Central memory CD8-positive, alpha-beta T cell (primary cell): ENCODE measurements around the gene USP37.
"Not testable (repeated sequence)": the region's sequence is repeated elsewhere in the genome, so short reads cannot be mapped to it uniquely, and the experiment has no call there.

Experiments used
- ATAC-seq: fragments of 150-1000 bp; cut with Tn5 transposase; replicated peaks from 2 replicates; pipeline ENCODE4 v1.10.0; 2022; ENCODE audit warnings: mild to moderate bottlenecking, moderate FRiP score, moderate number of reproducible peaks; ENCODE audit not compliant: poor library complexity, severe bottlenecking; ENCODE audit errors: extremely low read depth
- DNase-seq, 2 donors: peaks; one replicate each; pipeline ENCODE4 v3.0.0; 2021; ENCODE audit warnings: low spot score in 2 of 2
- H3K27ac Mint-ChIP-seq: one replicate; pipeline ENCODE4 v1.8.0; 2022; ENCODE audit warnings: low read depth, mild to moderate bottlenecking, moderate library complexity, mixed read lengths
- H3K27me3 Mint-ChIP-seq: one replicate; pipeline ENCODE4 v1.8.0; 2022; ENCODE audit warnings: mixed read lengths
- H3K36me3 Mint-ChIP-seq: one replicate; pipeline ENCODE4 v1.8.0; 2022; ENCODE audit warnings: mild to moderate bottlenecking, moderate library complexity, mixed read lengths; ENCODE audit not compliant: insufficient read depth
- H3K4me1 Mint-ChIP-seq: one replicate; pipeline ENCODE4 v1.8.0; 2022; ENCODE audit warnings: mixed read lengths
- H3K4me3 Mint-ChIP-seq: one replicate; pipeline ENCODE4 v1.8.0; 2022; ENCODE audit warnings: mild to moderate bottlenecking, moderate library complexity, mixed read lengths
- H3K9me3 Mint-ChIP-seq: one replicate; pipeline ENCODE4 v1.8.0; 2022; ENCODE audit warnings: mixed read lengths

USP37 gene

DNA sequence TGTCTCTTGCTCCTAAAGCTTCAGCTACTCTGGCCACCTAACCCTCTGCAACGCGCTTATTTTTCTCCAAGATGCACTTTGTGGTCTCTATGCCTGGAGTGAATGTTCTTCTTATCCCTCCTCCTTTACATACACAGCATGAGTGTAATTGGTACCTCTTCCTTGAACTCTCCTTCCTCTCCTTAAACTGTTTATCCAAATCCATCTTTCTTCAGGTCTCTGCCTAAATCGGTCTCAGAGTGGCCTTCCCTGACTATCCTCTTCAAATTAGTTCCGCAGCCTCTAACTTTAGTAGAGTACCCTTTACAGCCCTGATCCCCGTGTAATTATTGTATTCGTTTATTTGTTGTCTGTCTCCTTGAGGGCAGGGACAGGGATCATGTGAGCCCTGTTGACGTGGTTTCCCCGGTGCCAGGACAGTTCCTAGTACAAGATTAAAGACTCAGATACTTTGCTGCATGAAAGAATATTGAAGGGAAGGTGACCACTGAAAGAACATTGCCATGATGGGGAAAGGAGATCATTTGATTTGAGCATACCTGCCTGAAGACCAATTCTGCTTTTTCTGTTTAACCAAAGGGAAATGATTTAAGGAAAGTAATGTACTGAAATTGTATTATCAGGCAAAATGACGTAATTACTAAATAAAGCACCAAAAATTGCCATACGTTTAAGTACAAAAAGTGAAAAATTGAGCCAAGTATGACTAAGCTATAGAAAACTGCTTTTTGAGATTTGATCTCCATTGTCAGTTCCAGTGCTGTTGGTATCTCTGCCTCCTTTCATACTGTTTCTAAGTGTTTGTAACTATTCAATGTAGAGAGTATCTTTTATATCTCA, 1.7 kb upstream of the USP37 start:
- peak overlapping the region; percentile 90 for H3K27ac Mint-ChIP-seq
- DNase-seq: no peak
- peaks cover 45% of the 10 kb centered on the region for H3K36me3 Mint-ChIP-seq

DNA sequence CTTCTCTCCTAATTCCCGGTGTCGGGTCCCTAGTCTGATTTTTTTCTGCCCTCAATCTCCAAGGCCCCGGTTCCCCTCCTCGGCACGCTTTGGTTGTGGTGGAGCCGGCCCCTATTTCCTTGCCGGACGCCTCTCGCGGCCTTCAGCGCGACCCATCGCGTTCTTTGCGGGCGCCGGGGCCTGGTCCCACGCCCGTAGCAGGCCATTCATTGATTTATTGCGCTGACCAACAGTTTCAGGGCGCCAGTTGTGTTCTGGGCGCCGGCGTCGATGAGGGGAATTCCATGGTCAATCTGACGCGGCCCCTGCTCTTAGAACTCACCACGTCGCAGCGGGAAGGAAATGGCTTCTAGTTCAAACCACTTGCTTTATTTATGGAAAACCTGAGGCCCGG, 884 bp upstream of the USP37 start:
- H3K27me3 Mint-ChIP-seq: no peaks in the 10 kb centered on the region
- ATAC-seq: no peak
- H3K4me3 Mint-ChIP-seq: peak overlapping the region; percentile 98
- DNase-seq: peak; percentile 30 to 45
- peak overlapping the region; percentile 90 for H3K27ac Mint-ChIP-seq
- peaks cover 53% of the 10 kb centered on the region for H3K4me1 Mint-ChIP-seq
- no peaks in the 10 kb centered on the region for H3K9me3 Mint-ChIP-seq
- peaks cover 41% of the 10 kb centered on the region for H3K36me3 Mint-ChIP-seq

More for the DNA sequence above, 1.7 kb upstream of the USP37 start:
- peak overlapping the region; percentile 98 for H3K4me3 Mint-ChIP-seq
- H3K9me3 Mint-ChIP-seq: no peaks in the 10 kb centered on the region
- peaks cover 53% of the 10 kb centered on the region for H3K4me1 Mint-ChIP-seq
- H3K27me3 Mint-ChIP-seq: no peaks in the 10 kb centered on the region
- no peak for ATAC-seq

DNA sequence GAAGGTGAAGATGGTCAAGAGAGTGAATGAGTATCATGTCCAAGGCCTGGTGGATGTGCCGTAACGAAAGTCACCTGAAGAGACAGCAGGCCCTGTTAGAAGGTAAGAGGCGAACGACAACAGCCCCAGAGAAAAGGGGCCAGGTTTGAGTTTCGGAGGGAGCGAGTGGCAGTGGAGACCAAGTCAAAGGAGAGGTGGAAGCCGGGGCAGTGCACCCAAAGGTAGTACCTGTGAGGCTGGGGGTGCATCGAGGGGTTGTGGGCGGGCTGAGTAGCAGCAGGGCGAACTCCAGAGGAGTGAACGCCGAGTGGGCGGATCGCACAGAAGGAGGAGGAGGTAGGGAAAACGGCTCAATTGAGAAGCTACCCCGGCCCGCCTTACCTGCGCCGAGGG, 358 bp downstream of the USP37 start:
- H3K36me3 Mint-ChIP-seq: peaks cover 38% of the 10 kb centered on the region

DNA sequence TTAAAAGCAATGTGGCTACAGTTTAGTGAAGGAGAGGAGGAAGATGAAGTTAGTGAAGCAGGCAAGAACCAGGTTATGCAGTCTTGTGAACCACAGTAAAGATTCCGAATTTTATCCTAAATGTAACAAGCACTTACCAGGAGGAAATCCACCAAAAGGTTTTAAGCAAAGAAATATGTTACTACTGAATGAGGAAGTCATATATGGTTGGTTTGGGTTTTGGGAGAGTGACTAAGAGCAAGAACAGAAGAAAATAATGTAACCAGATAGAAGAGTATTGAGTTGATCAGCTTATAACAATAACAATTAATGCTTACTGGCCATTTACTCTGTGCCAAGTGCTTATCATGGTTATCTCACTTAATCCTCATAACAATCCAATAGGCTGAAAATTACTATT, 1.9 kb downstream of the USP37 start:
- Mint-ChIP-seq H3K9me3 (no peaks in the 10 kb centered on the region), H3K27ac (peak overlapping the region; percentile 35), H3K36me3 (peaks cover 37% of the 10 kb centered on the region), H3K4me3 (peak overlapping the region; percentile 98), H3K4me1 (peaks cover 50% of the 10 kb centered on the region), H3K27me3 (no peaks in the 10 kb centered on the region)
- no peak for DNase-seq
- no peak for ATAC-seq

More for the DNA sequence above, 358 bp downstream of the USP37 start:
- peak overlapping the region; percentile 98 for H3K4me3 Mint-ChIP-seq
- H3K4me1 Mint-ChIP-seq: peaks cover 52% of the 10 kb centered on the region
- ATAC-seq (peak; percentile 47), DNase-seq (no peak)
- H3K9me3 Mint-ChIP-seq: no peaks in the 10 kb centered on the region
- no peaks in the 10 kb centered on the region for H3K27me3 Mint-ChIP-seq
- H3K27ac Mint-ChIP-seq: peak overlapping the region; percentile 90

DNA sequence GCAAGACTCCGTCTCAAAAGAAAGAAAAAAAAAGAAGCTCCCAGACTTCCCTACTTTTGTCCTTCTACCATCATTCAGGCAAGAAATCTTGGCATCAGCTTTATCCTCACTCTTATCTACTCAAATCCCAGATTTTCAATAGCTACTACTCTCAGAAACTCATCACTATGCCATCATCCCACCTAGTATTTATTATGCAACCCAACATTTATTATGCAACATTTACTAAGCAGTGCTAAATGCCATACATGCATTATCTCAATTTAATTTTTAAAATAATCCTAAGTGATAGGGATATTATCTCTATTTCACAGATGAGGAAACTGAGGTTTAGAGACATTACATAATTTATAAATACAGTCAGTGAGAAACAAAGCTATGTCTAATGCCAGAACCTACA, 4.1 kb downstream of the USP37 start:
- H3K4me1 Mint-ChIP-seq: peaks cover 27% of the 10 kb centered on the region
- no peak for ATAC-seq
- no peak overlapping the region for H3K27ac Mint-ChIP-seq
- DNase-seq: no peak
- no peaks in the 10 kb centered on the region for H3K27me3 Mint-ChIP-seq
- peaks cover 46% of the 10 kb centered on the region for H3K36me3 Mint-ChIP-seq
- no peak overlapping the region for H3K4me3 Mint-ChIP-seq
- no peaks in the 10 kb centered on the region for H3K9me3 Mint-ChIP-seq

DNA sequence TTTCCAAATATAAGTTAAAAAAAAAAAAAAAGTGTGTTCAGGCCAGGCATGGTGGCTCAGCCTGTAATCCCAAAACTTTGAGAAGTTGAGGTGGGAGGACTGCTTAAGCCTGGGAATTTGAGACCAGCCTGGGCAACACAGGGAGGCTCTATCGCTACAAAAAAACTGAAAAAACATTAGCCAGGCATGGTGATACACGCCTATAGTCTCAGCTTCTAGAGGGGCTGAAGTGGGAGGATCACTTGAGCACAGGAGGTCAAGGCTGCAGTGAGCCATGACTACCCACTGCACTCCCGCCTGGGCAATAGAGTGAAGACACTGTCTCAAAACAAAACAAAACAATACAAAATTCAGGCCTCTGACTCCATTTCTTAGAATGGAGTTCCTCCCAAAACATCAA, 9.2 kb downstream of the USP37 start:
- ATAC-seq (no peak), DNase-seq (no peak)
- H3K9me3 Mint-ChIP-seq: no peaks in the 10 kb centered on the region
- peaks cover 12% of the 10 kb centered on the region for H3K4me1 Mint-ChIP-seq
- peaks cover 56% of the 10 kb centered on the region for H3K36me3 Mint-ChIP-seq
- no peak overlapping the region for H3K4me3 Mint-ChIP-seq
- no peaks in the 10 kb centered on the region for H3K27me3 Mint-ChIP-seq
- no peak overlapping the region for H3K27ac Mint-ChIP-seq

DNA sequence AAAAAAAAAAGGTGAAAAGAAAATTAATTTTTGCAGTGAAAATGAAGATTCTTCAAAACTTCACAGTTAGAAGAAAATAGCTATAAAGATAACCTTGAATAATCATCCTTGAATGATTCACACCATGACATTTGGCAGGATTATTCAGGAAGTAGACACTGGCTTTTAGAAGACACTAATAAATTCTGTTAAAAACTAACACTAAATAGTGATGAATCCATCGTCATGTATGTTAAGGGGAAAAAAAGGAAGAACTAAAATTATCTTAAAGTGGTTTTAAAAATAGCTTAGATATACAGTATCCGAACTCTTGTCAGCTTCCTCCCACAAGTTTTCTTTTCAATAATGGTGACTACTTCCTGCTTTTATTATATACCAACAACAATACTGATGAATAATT, 10.2 kb downstream of the USP37 start:
- Mint-ChIP-seq H3K4me1 (peaks cover 12% of the 10 kb centered on the region), H3K27me3 (no peaks in the 10 kb centered on the region), H3K9me3 (no peaks in the 10 kb centered on the region), H3K27ac (no peak overlapping the region), H3K36me3 (peaks cover 58% of the 10 kb centered on the region), H3K4me3 (no peak overlapping the region)
- ATAC-seq: no peak
- no peak for DNase-seq

DNA sequence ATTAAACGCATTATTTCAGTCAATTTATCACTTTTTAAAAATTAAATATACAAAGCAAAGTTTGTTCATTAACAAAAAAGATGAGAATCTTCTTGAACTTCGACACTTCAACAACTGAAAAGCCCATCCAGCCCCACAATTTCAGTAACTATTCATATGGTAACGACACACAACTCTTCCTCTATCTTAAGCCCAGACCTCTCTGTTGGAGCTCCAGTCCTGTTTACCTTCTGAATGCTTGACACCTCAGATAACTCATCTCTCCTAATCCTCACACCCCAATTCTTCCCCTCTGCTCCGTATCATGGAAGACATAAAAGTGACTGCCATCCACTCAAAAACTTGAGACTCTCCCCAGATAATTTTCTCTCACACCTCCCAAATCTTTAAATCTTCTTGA, 12.6 kb downstream of the USP37 start:
- H3K36me3 Mint-ChIP-seq: peaks cover 59% of the 10 kb centered on the region
- H3K27ac Mint-ChIP-seq: no peak overlapping the region
- no peak for ATAC-seq
- H3K4me1 Mint-ChIP-seq: peaks cover 6% of the 10 kb centered on the region
- H3K4me3 Mint-ChIP-seq: no peak overlapping the region
- no peaks in the 10 kb centered on the region for H3K9me3 Mint-ChIP-seq
- DNase-seq: no peak
- H3K27me3 Mint-ChIP-seq: no peaks in the 10 kb centered on the region

DNA sequence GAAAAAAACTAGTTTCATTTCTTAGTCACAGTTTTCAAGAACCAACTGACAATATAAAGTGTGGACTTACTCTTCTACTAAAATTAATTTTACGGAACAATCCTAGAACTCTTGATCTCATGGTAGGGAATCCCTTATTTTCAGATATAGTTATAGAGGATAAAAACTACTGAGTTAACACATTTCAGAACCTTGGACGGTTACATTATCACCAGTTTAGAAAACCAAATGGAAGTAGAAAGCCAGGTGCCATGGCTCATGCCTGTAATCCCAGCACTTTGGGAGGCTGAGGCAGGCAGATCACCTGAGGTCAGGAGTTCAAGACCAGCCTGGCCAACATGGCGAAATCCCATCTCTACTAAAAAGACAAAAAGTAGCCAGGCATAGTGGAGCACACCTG, 13.9 kb downstream of the USP37 start:
- H3K4me1 Mint-ChIP-seq, H3K27ac Mint-ChIP-seq, DNase-seq, H3K9me3 Mint-ChIP-seq, H3K4me3 Mint-ChIP-seq, H3K27me3 Mint-ChIP-seq, ATAC-seq: not testable (repeated sequence)
- peaks cover 52% of the 10 kb centered on the region for H3K36me3 Mint-ChIP-seq

DNA sequence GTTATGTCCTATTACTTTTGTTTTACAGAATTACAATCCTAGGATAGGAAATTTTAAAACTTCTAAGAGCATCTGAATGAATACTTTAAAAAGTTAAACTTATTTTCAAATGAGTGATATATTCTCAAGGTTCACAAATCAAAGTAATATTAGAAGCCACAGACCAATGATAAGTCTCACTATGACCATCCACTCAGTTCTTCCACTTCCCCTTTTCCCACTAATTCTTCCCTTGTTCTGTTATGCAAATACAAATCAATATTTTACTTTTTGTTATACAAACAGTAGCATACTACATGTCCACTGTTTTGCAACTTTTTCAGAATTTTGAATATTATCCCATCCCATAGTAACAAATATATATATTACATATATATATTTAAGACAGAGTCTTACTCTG, 20.2 kb downstream of the USP37 start:
- Mint-ChIP-seq H3K27me3 (no peaks in the 10 kb centered on the region), H3K9me3 (no peaks in the 10 kb centered on the region), H3K36me3 (peaks cover 51% of the 10 kb centered on the region), H3K27ac (no peak overlapping the region), H3K4me3 (no peak overlapping the region), H3K4me1 (no peaks in the 10 kb centered on the region)
- no peak for DNase-seq
- ATAC-seq: no peak

DNA sequence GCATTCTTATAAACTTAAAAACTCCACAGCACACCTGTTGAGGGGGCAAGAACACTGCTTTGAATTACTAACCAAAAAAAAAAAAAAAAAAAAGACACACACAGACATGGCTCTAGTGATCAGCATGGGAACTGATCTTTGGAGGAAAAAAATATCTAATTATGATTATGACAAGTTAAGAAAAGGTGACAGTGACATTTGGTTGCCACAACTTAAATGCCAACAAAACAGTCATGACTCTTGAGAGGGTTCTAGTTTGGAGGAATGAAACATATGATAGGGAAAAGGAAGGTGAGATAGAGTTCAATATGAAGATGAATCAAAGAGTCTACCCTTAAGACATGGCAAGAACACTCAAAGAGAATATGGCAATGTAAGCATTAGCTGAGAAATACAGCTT, 20.6 kb downstream of the USP37 start:
- no peaks in the 10 kb centered on the region for H3K9me3 Mint-ChIP-seq
- no peaks in the 10 kb centered on the region for H3K27me3 Mint-ChIP-seq
- ATAC-seq: no peak
- H3K4me1 Mint-ChIP-seq: no peaks in the 10 kb centered on the region
- no peak overlapping the region for H3K4me3 Mint-ChIP-seq
- H3K36me3 Mint-ChIP-seq: peaks cover 51% of the 10 kb centered on the region
- DNase-seq: no peak
- H3K27ac Mint-ChIP-seq: peak overlapping the region; percentile 16

DNA sequence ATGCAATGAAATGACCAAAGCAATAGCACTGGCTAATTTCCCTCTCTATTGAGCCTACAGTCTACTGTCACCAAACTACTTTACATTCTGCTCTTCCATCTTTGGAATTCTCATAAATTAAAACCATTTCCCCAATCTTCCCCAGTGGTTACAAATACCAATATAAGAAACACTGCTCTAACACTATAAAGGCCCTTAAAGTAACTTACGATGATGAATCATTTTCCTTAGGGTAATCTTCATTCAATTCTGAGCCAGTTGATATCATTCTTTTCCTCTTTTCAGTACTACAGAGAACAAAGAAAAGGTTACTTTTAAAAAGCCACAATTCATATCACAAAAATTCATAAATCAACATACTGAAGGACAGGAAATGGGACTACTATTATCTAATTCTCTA, 22.1 kb downstream of the USP37 start:
- Mint-ChIP-seq H3K27me3 (no peaks in the 10 kb centered on the region), H3K9me3 (no peaks in the 10 kb centered on the region), H3K27ac (peak overlapping the region; percentile 17), H3K4me1 (peaks cover 6% of the 10 kb centered on the region), H3K4me3 (no peak overlapping the region), H3K36me3 (peaks cover 48% of the 10 kb centered on the region)
- DNase-seq: no peak
- ATAC-seq: no peak

DNA sequence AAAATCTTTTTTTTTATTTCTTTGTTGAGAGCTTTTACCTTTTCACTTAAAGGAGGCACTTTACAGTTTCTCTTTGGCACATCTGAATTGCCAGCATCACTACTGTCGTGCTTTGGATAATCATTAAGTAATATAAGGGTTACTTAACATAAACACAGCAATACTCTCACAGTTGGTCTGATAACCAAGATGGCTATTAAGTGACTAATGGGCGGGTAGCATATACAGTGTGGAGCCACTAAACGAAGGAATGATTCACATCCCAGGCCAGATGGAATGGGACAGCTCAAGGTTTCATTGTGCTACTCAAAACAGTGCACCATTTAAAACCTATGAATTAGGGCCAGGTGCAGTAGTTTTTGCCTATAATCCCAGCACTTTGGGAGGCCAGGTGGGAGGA, 28.1 kb downstream of the USP37 start:
- Mint-ChIP-seq H3K4me3 (no peak overlapping the region), H3K4me1 (peaks cover 9% of the 10 kb centered on the region), H3K36me3 (peaks cover 37% of the 10 kb centered on the region), H3K27ac (no peak overlapping the region), H3K9me3 (no peaks in the 10 kb centered on the region), H3K27me3 (no peaks in the 10 kb centered on the region)
- ATAC-seq (no peak), DNase-seq (no peak)
